ENCODE results near the gene ICE1. TPM values are rescaled to one million over a fixed set of nuclear protein-coding genes. Genes with fewer than 3 reads are reported as not detected.

Gene ICE1
- total RNA-seq, 1 experiment from 2014 or later, result 30.6 TPM

DNA sequence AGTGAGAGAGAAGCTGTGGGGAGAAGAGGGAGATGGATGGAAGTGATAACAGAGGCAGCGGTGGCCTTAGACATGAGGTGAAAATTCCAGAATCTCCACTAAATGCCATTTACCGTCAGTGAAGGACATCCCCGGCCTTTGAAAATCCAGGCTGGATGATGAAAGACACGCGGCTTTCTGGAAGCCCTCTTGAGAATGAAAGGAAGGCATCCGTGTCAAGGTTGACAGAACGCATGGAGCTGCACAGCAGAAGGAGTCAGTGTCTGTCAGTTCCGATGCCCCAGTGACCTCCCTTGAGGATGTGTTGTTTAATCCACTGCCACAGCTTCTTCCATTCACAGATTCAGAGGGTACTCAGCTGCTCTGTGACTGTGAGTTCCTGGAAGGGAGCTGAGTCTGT lies 114.9 kb downstream of the ICE1 start:
- POLR2A ChIA-PET, result no interaction called here
- Mint-ChIP-seq H3K36me3 (ENCODE audit: insufficient read depth, unreplicated experiment) (no peaks in the 10 kb centered on the region), H3K9me3 (ENCODE audit: unreplicated experiment) (peaks cover 16% of the 10 kb centered on the region), H3K4me3 (ENCODE audit: unreplicated experiment) (no peak overlapping the region), H3K27me3 (ENCODE audit: insufficient read depth, unreplicated experiment) (no peaks in the 10 kb centered on the region), H3K4me1 (ENCODE audit: low read depth, unreplicated experiment) (no peaks in the 10 kb centered on the region), H3K27ac (ENCODE audit: unreplicated experiment) (no peak overlapping the region)
- Histone ChIP-seq H3K4me3 (ENCODE audit: low read depth, low read length) (no peak overlapping the region), H3K27me3 (replicated peaks; ENCODE audit: control insufficient read depth, insufficient read depth, low read length) (no peaks in the 10 kb centered on the region), H3K9me3 (no peaks in the 10 kb centered on the region), H3K36me3 (ENCODE audit: control insufficient read depth, insufficient read depth, low read length) (no peaks in the 10 kb centered on the region), H3K4me1 (peaks cover 7% of the 10 kb centered on the region; the same call in 1 of the 2 replicates)
- intact Hi-C loops (cut with micrococcal nuclease; ENCODE audit: unreplicated experiment), result no loop called here
- no TSS peak for BruUV-seq (replicated peaks)
- TF ChIP-seq, protein P1, sequence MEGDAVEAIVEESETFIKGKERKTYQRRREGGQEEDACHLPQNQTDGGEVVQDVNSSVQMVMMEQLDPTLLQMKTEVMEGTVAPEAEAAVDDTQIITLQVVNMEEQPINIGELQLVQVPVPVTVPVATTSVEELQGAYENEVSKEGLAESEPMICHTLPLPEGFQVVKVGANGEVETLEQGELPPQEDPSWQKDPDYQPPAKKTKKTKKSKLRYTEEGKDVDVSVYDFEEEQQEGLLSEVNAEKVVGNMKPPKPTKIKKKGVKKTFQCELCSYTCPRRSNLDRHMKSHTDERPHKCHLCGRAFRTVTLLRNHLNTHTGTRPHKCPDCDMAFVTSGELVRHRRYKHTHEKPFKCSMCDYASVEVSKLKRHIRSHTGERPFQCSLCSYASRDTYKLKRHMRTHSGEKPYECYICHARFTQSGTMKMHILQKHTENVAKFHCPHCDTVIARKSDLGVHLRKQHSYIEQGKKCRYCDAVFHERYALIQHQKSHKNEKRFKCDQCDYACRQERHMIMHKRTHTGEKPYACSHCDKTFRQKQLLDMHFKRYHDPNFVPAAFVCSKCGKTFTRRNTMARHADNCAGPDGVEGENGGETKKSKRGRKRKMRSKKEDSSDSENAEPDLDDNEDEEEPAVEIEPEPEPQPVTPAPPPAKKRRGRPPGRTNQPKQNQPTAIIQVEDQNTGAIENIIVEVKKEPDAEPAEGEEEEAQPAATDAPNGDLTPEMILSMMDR (IDR thresholded peaks at IDR 0.05; ENCODE audit: insufficient read depth in 1 of 2, low read depth in 1 of 2, low read length in 1 of 2, severe bottlenecking in 1 of 2, unreplicated experiment in 1 of 2), result no peak
- no peak for DNase-seq
- CTCF ChIA-PET, result no interaction called here

DNA sequence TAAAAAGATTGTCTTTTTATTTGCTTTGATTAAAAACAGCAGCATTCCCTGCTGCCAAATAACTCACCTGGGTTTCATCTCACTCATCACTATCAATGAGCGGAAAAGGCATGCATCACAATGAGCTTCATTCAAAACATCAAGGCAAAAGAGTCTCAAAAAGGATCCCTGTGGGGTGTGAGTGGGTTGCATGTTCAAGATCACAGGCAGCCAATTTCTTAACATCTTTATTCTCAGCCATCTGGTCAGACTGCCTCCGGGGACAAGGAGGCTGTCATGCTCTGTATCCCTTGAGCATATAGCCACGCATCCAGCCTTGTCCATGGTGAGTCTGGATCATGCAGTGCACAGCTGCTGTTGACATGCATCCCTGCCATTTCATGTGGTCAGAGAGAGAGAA lies 117.1 kb downstream of the ICE1 start:
- Histone ChIP-seq H3K27me3 (replicated peaks; ENCODE audit: control insufficient read depth, insufficient read depth, low read length) (no peaks in the 10 kb centered on the region), H3K9me3 (no peaks in the 10 kb centered on the region), H3K4me1 (peaks cover 7% of the 10 kb centered on the region; the same call in 1 of the 2 replicates), H3K4me3 (ENCODE audit: low read depth, low read length) (no peak overlapping the region), H3K36me3 (ENCODE audit: control insufficient read depth, insufficient read depth, low read length) (no peaks in the 10 kb centered on the region)
- Mint-ChIP-seq H3K27ac (ENCODE audit: unreplicated experiment) (no peak overlapping the region), H3K4me1 (ENCODE audit: low read depth, unreplicated experiment) (no peaks in the 10 kb centered on the region), H3K4me3 (ENCODE audit: unreplicated experiment) (no peak overlapping the region), H3K9me3 (ENCODE audit: unreplicated experiment) (peaks cover 21% of the 10 kb centered on the region), H3K27me3 (ENCODE audit: insufficient read depth, unreplicated experiment) (no peaks in the 10 kb centered on the region), H3K36me3 (ENCODE audit: insufficient read depth, unreplicated experiment) (no peaks in the 10 kb centered on the region)
- no TSS peak for BruUV-seq (replicated peaks)
- no peak for DNase-seq
- ChIA-PET CTCF (no interaction called here), POLR2A (no interaction called here)
- TF ChIP-seq, protein P1 (IDR thresholded peaks at IDR 0.05; ENCODE audit: insufficient read depth in 1 of 2, low read depth in 1 of 2, low read length in 1 of 2, severe bottlenecking in 1 of 2, unreplicated experiment in 1 of 2), result no peak
- intact Hi-C loops (cut with micrococcal nuclease; ENCODE audit: unreplicated experiment), result no loop called here
